Measurements from ENCODE around the gene PDE8A.
"Not testable (repeated sequence)": the region's sequence is repeated elsewhere in the genome, so short reads cannot be mapped to it uniquely, and the experiment has no call there.

Gene PDE8A

DNA sequence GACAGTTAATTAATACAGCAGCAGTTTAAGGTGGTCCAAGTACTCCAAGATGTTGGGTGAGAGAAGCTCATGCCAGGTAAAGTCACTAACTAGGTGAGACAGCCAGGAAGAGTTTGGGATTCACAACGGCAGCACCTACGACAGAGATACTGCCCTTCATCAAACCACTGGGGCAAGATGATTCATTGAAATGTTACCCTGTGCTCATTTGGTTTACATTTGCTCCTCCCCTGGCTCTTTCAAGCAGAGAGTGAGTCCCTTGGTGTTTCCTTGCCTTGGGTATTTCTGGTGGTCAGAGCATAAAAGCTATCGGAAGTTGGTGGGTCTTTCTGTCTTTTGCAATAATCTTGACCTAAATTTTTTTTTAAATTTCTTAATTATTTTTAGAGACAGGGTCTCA is 19.9 kb upstream of the PDE8A start:
- DNase-seq: no peak

DNA sequence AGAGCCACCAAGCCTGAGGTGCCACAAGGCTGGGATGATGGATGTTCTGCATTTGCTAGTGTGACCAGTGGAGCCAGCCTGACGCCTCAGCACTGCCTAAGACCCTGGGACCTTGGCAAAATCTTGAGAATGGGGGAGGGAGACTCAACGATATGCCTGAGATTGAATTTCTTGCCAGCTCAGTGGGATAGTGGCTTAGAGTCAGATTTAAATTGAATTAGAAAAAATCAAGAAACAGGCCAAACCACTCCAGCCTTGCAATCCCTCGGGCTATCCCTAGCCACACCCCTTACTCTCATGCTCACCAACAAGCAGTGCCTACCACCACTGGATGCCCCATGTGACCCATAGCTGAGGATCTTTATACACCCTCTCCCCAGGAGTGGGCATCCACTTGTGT is 18.7 kb upstream of the PDE8A start:
- no peak for DNase-seq

- no peak for DNase-seq
These were observed 14.3 kb upstream of the PDE8A start for GRCh38 chr15:84967380-84967779.

- DNase-seq: no peak
These were observed 13.4 kb upstream of the PDE8A start for GRCh38 chr15:84968301-84968700.

DNA sequence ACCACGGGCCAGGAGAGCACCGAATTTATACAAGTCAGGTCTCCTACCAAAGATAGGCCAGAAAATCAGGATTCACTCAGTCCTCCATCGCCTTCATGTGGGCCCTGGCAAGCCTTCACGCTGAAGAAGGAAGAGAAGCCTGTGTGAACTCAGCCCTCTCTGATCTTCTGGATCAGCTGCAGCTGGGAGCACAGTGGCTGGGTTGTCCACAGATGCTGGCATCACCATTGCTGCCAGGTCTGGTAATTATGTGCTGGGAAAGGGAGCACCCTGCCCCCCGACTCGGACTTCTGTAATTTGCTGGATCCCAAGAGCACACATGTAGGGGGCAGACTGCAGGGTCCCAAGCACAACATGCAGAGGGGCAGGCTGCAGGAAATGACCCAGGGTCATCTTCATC is 12.4 kb upstream of the PDE8A start:
- no peak for DNase-seq

- no peak for DNase-seq
These were observed 10.8 kb upstream of the PDE8A start for GRCh38 chr15:84970843-84971242.

DNA sequence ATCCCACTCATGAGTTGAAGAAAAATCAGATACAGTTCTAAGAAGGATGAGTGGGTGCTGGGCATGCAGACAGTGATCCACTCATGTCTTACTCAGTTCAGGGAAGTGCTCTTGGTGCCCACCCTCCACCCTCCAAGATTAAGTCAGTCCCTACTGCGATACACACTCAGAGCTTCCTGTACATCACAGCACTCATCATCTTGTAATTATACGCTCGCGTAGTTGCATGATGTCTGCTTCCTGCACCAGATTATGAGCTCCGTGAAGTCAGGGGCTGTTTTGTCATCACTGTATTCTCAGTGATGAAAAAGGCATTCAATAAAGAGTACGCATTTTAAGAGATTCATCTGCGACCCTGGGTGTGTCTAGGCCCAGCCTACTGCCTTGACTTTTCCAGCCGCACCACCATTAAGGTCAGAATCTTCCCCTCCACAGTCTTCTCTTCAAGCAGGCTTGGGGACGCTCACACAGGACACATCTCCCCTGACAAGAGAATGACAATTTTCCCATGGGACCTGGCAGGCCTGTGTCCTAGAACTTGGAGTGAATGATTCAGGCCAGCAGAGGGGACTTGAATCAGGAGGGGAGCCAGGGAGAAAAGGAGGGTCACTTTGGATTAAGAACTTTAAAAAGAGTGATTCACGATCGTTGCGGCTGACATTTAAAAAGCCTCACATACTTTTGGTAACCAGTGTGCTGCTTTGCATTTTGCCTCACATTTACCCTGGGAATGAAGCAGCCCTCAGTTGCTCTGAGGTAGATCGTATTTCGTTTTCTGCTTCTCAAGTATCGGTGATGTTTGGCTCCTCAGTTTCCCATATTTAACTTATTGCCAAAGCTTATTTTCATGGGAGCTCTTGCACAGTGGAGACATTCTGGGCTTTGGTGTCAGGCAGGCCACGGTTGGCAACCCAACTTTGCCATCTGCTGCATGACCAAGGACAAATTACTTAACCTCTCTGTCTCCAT is 7.9 kb upstream of the PDE8A start:
- no peak for DNase-seq

DNA sequence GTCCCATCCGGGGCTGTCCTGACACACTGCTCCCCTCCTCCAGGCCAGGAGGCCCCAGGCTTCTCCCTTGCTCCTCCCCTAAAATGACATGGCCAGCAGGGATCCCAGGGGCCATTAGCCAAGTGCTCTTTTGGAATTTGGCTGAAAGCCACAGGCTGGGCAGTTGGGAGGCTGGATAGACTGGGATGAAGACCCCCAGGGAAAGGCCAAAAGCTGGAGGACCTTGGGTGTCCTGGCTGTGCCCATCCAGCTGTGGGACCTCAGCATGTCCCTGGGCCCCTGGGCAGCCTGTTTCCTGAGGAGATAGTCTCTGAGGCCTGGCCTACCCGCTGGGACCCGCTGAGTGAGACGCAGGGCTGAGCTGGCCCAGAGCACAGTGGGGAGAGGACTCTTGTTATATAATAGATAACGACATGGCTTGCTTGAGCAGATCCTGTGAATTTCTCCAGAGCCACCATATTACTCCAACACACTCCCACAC is 5.7 kb upstream of the PDE8A start:
- DNase-seq: no peak

- DNase-seq: no peak
These were observed 4.8 kb upstream of the PDE8A start for GRCh38 chr15:84976746-84977345.

- DNase-seq: no peak
These were observed 2.0 kb upstream of the PDE8A start for GRCh38 chr15:84979651-84980050.

GRCh38 chr15:84980196-84981053 is 1.2 kb upstream of the PDE8A start:
- peak; percentile 88 to 91 (median 90) for DNase-seq

- peak; percentile 91 to 96 (median 92) for DNase-seq
These were observed 474 bp upstream of the PDE8A start for GRCh38 chr15:84981054-84981710.

DNA sequence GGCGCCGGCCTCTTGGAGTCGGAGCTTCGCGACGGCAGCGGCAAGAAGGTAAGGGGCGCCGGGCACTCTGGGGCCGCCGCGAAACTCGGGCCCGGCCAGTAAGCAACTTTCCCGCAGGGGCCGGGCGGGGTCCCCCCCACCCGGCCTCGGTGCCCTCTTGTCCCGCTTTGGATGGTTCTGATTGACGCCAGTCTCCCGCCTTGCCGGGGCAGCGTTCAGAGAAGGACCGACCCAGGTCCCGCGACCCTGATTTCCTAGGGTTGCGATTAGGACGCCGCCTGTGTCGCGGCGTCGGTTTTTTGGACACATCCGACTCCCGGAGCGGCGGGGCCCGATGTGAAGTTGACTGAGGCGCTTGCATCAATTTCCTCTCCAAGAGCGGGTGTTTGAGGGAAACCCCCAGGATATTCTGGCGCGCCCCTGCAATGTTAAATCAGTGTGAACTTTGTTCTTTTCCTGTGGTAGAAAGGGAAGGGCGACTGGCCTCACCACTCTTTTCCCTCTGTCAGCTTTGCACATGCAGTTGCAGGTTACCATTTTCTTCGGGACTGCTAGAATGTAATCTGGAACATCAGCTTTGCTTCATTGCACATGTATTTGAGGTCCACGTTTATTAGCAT is 755 bp downstream of the PDE8A start:
- peak; percentile 11 to 36 (median 22) for DNase-seq

DNA sequence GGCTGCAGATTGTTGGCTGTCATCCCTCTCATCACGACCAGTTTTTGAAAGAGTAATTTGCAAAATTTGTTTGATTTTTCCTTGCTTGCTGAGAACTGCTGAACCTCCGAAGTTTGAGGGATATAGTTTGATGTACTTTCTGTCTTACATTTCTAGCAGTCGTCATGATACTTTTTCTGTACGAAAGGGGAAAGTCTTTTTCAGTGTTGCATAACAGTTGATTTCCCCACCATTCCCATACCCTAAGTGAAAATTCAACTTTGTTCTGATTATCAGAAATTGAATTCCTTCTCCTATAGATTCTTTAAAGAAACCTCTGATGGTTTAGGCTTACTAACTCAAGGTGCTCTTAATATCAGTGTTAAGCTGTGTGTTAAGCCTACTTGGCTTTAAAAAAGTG is 1.6 kb downstream of the PDE8A start:
- no peak for DNase-seq

- no peak for DNase-seq
These were observed 2.1 kb downstream of the PDE8A start for GRCh38 chr15:84983711-84984110.

DNA sequence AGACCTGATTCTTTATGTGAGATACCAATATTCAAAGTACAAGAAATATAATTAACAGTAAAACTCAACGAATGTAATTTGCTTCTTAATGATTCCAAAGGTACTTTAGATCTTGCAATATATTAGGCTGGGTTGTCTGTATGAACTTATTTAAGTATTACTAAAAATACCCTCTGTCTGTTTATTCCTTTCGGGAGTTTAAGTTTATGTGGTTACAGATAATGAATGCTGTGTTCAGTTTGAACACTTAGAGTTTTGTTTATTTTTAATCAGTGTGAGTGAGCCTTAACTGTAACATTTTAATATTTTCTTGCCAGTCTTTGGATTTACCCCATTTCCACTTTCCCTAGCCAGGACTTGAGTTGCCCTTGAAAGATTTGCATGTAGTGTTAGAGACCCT is 3.5 kb downstream of the PDE8A start:
- no peak for DNase-seq

GRCh38 chr15:84987351-84987750 is 5.7 kb downstream of the PDE8A start:
- DNase-seq: not testable (repeated sequence)

DNA sequence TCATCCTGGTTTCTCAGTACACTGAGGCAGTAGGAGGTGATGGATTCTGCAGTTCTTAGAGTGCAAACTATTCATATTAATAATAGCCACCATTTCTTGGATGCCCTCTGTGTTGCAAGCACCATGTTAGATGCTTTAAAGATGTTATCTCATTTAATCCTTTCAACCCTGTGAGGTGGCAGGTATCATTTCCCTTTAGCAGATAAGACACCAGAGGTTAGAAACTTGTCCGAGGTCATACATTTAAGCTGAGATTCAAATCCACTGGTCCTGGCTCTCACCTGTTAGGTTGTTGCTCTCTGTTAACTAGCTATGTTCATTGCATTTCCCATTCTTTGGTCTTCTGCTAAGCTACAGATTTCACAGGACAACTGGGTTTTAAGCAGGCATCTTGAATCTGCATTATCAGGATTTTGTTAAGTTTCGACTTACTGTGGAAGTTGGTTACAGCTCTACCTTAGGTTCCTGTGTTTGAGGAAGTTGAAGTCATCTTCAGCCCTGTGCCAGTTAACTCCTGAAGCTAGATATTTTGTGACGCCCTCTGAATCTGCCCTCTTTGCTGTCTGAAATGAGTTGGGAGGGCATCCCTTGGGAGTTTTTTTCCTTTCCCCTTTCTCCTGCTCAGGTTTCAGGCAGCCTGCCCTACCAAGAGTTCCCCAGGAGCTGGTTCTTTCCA is 6.4 kb downstream of the PDE8A start:
- DNase-seq: no peak

- DNase-seq: no peak
These were observed 7.4 kb downstream of the PDE8A start for GRCh38 chr15:84988909-84989644.

- DNase-seq: no peak
These were observed 8.9 kb downstream of the PDE8A start for GRCh38 chr15:84990507-84990906.

Measured in activated naive CD4-positive, alpha-beta T cell (primary cell).